Progenitor cell of endocrine pancreas (in vitro differentiated cells): ENCODE measurements around the gene BTRC. TPM values are rescaled to one million over a fixed set of nuclear protein-coding genes. Genes with fewer than 3 reads are reported as not detected.
"Not testable (repeated sequence)": the region's sequence is repeated elsewhere in the genome, so short reads cannot be mapped to it uniquely, and the experiment has no call there.

Experiments used
- DNase-seq: peaks from one replicate; pipeline ENCODE4 v3.0.0; 2021; ENCODE audit warnings: low spot score; ENCODE audit not compliant: unreplicated experiment
- H3K27ac Mint-ChIP-seq: 2 replicates; pipeline ENCODE4 v1.8.0; 2021; ENCODE audit warnings: mild to moderate bottlenecking, moderate library complexity, mixed read lengths
- H3K27me3 Mint-ChIP-seq: 2 replicates; pipeline ENCODE4 v1.8.0; 2021; ENCODE audit warnings: mixed read lengths
- H3K36me3 Mint-ChIP-seq: 2 replicates; pipeline ENCODE4 v1.8.0; 2022; ENCODE audit warnings: mixed read lengths; ENCODE audit not compliant: insufficient read depth
- H3K4me1 Mint-ChIP-seq: 2 replicates; pipeline ENCODE4 v1.8.0; 2021; ENCODE audit warnings: low read depth, mixed read lengths
- H3K4me3 Mint-ChIP-seq: 2 replicates; pipeline ENCODE4 v1.8.0; 2021; ENCODE audit warnings: low read depth, mild to moderate bottlenecking, moderate library complexity, mixed read lengths
- H3K9me3 Mint-ChIP-seq: 2 replicates; pipeline ENCODE4 v1.8.0; 2021; ENCODE audit warnings: low read depth, mixed read lengths
- CTCF ChIP-seq: fragments of 200-600 bp; sonication (generic); IDR thresholded peaks from one replicate; pipeline ENCODE4 v1.5.0; 2021; ENCODE audit warnings: antibody characterized with exemption, mild to moderate bottlenecking; ENCODE audit not compliant: unreplicated experiment
- total RNA-seq: library from RNA; stranded (reverse); gene quantifications from 2 replicates; pipeline ENCODE4 v1.2.1, GENCODE V29; 2021

Gene BTRC
- total RNA-seq, 1 donor from 2014 or later: 46.5 TPM

DNA sequence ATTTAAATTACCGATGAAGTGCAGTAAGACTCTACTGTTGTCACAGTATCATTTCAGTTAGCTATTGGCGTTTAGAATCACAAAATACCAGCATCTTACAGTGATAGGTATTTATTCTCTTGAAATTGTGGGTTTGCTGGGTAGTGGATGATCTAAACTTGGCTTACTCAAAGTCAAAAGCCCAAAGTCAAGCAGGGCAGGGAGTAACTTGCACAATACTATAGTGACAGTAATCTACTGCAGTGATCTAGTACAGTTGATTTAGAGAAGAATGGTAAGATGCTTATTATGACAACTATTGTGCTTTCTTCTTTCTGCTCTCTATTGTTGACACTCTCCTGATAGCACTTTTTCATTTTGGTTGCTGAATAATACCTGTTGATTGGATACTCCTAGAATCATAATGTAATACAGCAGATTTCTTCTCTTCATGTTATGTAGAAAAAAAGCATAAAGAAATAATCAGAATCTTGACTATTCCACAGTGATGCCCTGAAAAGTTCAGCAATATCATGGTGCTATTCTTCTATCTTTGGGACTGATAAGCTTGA lies 10.0 kb downstream of the BTRC start:
- peaks cover under 1% of the 10 kb centered on the region for H3K4me1 Mint-ChIP-seq
- no peak overlapping the region for H3K4me3 Mint-ChIP-seq
- H3K27ac Mint-ChIP-seq: no peak overlapping the region
- H3K36me3 Mint-ChIP-seq: peaks cover 3% of the 10 kb centered on the region
- TF ChIP-seq CTCF: no peak
- H3K27me3 Mint-ChIP-seq: no peaks in the 10 kb centered on the region
- no peaks in the 10 kb centered on the region for H3K9me3 Mint-ChIP-seq
- no peak for DNase-seq

GRCh38 chr10:101364721-101365120 lies 10.8 kb downstream of the BTRC start:
- no peaks in the 10 kb centered on the region for H3K9me3 Mint-ChIP-seq
- H3K4me1 Mint-ChIP-seq: no peaks in the 10 kb centered on the region
- no peaks in the 10 kb centered on the region for H3K27me3 Mint-ChIP-seq
- no peak for TF ChIP-seq CTCF
- H3K4me3 Mint-ChIP-seq: no peak overlapping the region
- no peak for DNase-seq
- peaks cover 7% of the 10 kb centered on the region for H3K36me3 Mint-ChIP-seq
- H3K27ac Mint-ChIP-seq: no peak overlapping the region

DNA sequence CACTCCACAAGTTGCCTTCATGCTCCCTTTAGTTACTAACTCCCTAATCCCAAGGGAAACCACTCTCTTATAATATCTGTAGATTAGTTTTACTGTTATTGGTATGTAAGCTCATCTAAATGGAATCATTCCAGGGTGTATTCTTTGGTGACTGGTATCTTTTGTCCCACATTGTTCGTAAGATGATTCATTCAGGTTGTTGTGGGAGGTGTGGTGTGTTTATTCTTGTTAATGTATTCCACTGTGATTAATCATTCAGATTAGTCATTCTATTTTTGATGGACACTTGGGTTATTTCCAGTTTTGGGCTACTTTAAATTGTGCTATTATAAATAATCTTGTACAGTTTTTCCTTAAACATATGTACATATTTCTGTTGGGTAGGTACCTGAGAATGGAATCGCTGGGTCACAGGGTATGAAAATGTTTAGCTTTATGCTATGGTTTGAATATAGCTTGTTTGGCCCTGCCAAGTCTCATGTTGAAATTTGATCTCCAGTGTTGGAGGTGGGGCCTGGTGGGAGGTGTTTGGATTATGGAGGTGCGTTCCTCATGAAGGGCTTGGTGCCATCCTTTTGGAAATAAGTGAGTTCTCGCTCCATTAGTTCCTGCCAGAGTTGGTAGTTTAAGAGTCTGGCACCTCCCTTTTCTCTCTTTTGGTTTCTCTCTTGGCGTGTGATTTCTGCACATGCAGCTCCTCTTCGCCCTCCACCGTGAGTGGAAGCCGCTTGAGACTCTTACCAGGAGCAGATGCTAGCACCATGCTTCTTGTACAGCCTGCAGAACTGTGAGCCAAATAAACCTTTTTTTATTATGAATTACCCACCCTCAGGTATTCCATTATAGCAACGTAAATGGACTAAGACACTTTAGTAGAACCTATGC lies 13.8 kb downstream of the BTRC start:
- no peaks in the 10 kb centered on the region for H3K9me3 Mint-ChIP-seq
- peaks cover 10% of the 10 kb centered on the region for H3K36me3 Mint-ChIP-seq
- no peak overlapping the region for H3K27ac Mint-ChIP-seq

DNA sequence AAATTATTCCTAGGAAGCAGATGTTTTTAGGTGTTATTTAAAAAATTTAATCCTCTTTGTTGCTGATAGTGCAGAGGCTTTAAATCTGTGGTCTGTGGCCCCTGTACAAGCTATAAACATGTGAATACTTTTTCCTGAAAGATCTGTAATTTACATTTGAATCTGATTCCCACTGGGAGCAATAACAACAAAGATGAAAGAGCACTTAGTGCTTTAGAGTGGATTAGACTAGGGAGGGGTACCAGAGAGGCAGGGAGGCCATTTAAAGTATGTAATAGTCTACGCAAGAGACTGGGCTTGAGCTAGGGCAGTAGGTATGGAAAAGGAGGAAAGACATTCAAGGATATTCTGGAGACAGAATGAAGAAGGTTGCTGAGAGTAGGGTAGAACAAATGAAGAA lies 19.1 kb downstream of the BTRC start:
- Mint-ChIP-seq H3K27me3 (no peaks in the 10 kb centered on the region), H3K36me3 (peaks cover 17% of the 10 kb centered on the region), H3K4me1 (no peaks in the 10 kb centered on the region), H3K4me3 (no peak overlapping the region), H3K27ac (no peak overlapping the region), H3K9me3 (peaks cover 5% of the 10 kb centered on the region)
- no peak for TF ChIP-seq CTCF
- no peak for DNase-seq

More for the DNA sequence above, 13.8 kb downstream of the BTRC start:
- DNase-seq: no peak
- no peak for TF ChIP-seq CTCF
- no peaks in the 10 kb centered on the region for H3K27me3 Mint-ChIP-seq
- H3K4me3 Mint-ChIP-seq: no peak overlapping the region
- no peaks in the 10 kb centered on the region for H3K4me1 Mint-ChIP-seq

- not testable (repeated sequence) for H3K27ac Mint-ChIP-seq, H3K4me1 Mint-ChIP-seq, H3K9me3 Mint-ChIP-seq, DNase-seq, H3K4me3 Mint-ChIP-seq, H3K27me3 Mint-ChIP-seq
- peaks cover 17% of the 10 kb centered on the region for H3K36me3 Mint-ChIP-seq
Measured at GRCh38 chr10:101373993-101374392, 20.0 kb downstream of the BTRC start.
